ENCODE results near the gene PAOX.
"Not testable (repeated sequence)": the region's sequence is repeated elsewhere in the genome, so short reads cannot be mapped to it uniquely, and the experiment has no call there.

The PAOX gene

GRCh38 chr10:133367461-133367860, 11.6 kb upstream of the PAOX start:
- not testable (repeated sequence) for H3K4me3 Mint-ChIP-seq, H3K27ac Mint-ChIP-seq, H3K27me3 Mint-ChIP-seq, H3K9me3 Mint-ChIP-seq
- Mint-ChIP-seq H3K4me1 (ENCODE audit: low read depth) (peaks cover 11% of the 10 kb centered on the region), H3K36me3 (ENCODE audit: low read depth) (peaks cover 16% of the 10 kb centered on the region)

- H3K27me3 Mint-ChIP-seq: no peaks in the 10 kb centered on the region
- H3K4me1 Mint-ChIP-seq (ENCODE audit: low read depth): peaks cover 13% of the 10 kb centered on the region
- H3K36me3 Mint-ChIP-seq (ENCODE audit: low read depth): peaks cover 16% of the 10 kb centered on the region
- no peaks in the 10 kb centered on the region for H3K9me3 Mint-ChIP-seq
- H3K4me3 Mint-ChIP-seq: no peak overlapping the region
- no peak overlapping the region for H3K27ac Mint-ChIP-seq
Observed at GRCh38 chr10:133368153-133368552, 10.9 kb upstream of the PAOX start.

GRCh38 chr10:133370030-133370786, 8.9 kb upstream of the PAOX start:
- no peaks in the 10 kb centered on the region for H3K9me3 Mint-ChIP-seq
- no peak overlapping the region for H3K27ac Mint-ChIP-seq
- peaks cover 10% of the 10 kb centered on the region for H3K36me3 Mint-ChIP-seq (ENCODE audit: low read depth)
- H3K4me3 Mint-ChIP-seq: no peak overlapping the region
- H3K4me1 Mint-ChIP-seq (ENCODE audit: low read depth): peaks cover 18% of the 10 kb centered on the region
- no peaks in the 10 kb centered on the region for H3K27me3 Mint-ChIP-seq

GRCh38 chr10:133372507-133372906, 6.6 kb upstream of the PAOX start:
- Mint-ChIP-seq H3K27ac (no peak overlapping the region), H3K27me3 (no peaks in the 10 kb centered on the region), H3K4me1 (ENCODE audit: low read depth) (peaks cover 18% of the 10 kb centered on the region), H3K4me3 (peak overlapping the region; percentile 69), H3K9me3 (no peaks in the 10 kb centered on the region), H3K36me3 (ENCODE audit: low read depth) (peaks cover 10% of the 10 kb centered on the region)

- H3K27ac Mint-ChIP-seq: peak within 1 kb of the TSS; percentile 79
- peaks cover 10% of the 10 kb centered on the region for H3K36me3 Mint-ChIP-seq (ENCODE audit: low read depth)
- H3K9me3 Mint-ChIP-seq: no peaks in the 10 kb centered on the region
- H3K4me3 Mint-ChIP-seq: peak within 1 kb of the TSS; percentile 83
- H3K4me1 Mint-ChIP-seq (ENCODE audit: low read depth): peaks cover 21% of the 10 kb centered on the region
- no peaks in the 10 kb centered on the region for H3K27me3 Mint-ChIP-seq
Observed at GRCh38 chr10:133373174-133374090, 5.6 kb upstream of the PAOX start, which contains the start of gene ECHS1. Gene ECHS1 (minus strand): TSS chr10:133373354. CDS start chr10:133373333, 21 bp downstream.

- Mint-ChIP-seq H3K27ac (no peak overlapping the region), H3K9me3 (no peaks in the 10 kb centered on the region), H3K4me1 (ENCODE audit: low read depth) (peaks cover 14% of the 10 kb centered on the region), H3K36me3 (ENCODE audit: low read depth) (no peaks in the 10 kb centered on the region), H3K27me3 (no peaks in the 10 kb centered on the region), H3K4me3 (peak overlapping the region; percentile 68)
Observed at GRCh38 chr10:133375357-133376115, 3.5 kb upstream of the PAOX start.

GRCh38 chr10:133376183-133376582, 2.9 kb upstream of the PAOX start:
- not testable (repeated sequence) for H3K27ac Mint-ChIP-seq; H3K9me3 Mint-ChIP-seq; H3K36me3 Mint-ChIP-seq (ENCODE audit: low read depth); H3K4me3 Mint-ChIP-seq; H3K27me3 Mint-ChIP-seq
- H3K4me1 Mint-ChIP-seq (ENCODE audit: low read depth): peaks cover 14% of the 10 kb centered on the region

GRCh38 chr10:133377025-133377817, 1.8 kb upstream of the PAOX start:
- H3K9me3 Mint-ChIP-seq: no peaks in the 10 kb centered on the region
- no peak overlapping the region for H3K4me3 Mint-ChIP-seq
- H3K4me1 Mint-ChIP-seq (ENCODE audit: low read depth): peaks cover 14% of the 10 kb centered on the region
- no peaks in the 10 kb centered on the region for H3K27me3 Mint-ChIP-seq
- H3K27ac Mint-ChIP-seq: no peak overlapping the region
- no peaks in the 10 kb centered on the region for H3K36me3 Mint-ChIP-seq (ENCODE audit: low read depth)

GRCh38 chr10:133377818-133378250, 1.2 kb upstream of the PAOX start:
- no peaks in the 10 kb centered on the region for H3K36me3 Mint-ChIP-seq (ENCODE audit: low read depth)
- H3K4me1 Mint-ChIP-seq (ENCODE audit: low read depth): peaks cover 14% of the 10 kb centered on the region
- H3K9me3 Mint-ChIP-seq: no peaks in the 10 kb centered on the region
- peak overlapping the region; percentile 76 for H3K4me3 Mint-ChIP-seq
- H3K27me3 Mint-ChIP-seq: no peaks in the 10 kb centered on the region
- peak overlapping the region; percentile 11 for H3K27ac Mint-ChIP-seq

GRCh38 chr10:133378251-133379096, 588 bp upstream of the PAOX start:
- H3K27ac Mint-ChIP-seq: peak overlapping the region; percentile 11
- H3K9me3 Mint-ChIP-seq: no peaks in the 10 kb centered on the region
- peak overlapping the region; percentile 76 for H3K4me3 Mint-ChIP-seq
- H3K36me3 Mint-ChIP-seq (ENCODE audit: low read depth): no peaks in the 10 kb centered on the region
- peaks cover 11% of the 10 kb centered on the region for H3K4me1 Mint-ChIP-seq (ENCODE audit: low read depth)
- no peaks in the 10 kb centered on the region for H3K27me3 Mint-ChIP-seq

- Mint-ChIP-seq H3K27me3 (no peaks in the 10 kb centered on the region), H3K4me1 (ENCODE audit: low read depth) (peaks cover 7% of the 10 kb centered on the region), H3K9me3 (no peaks in the 10 kb centered on the region), H3K27ac (no peak overlapping the region), H3K36me3 (ENCODE audit: low read depth) (no peaks in the 10 kb centered on the region), H3K4me3 (peak overlapping the region; percentile 56)
Observed at GRCh38 chr10:133379801-133380666, 972 bp downstream of the PAOX start.

GRCh38 chr10:133381036-133381435, 2.0 kb downstream of the PAOX start:
- Mint-ChIP-seq H3K36me3 (ENCODE audit: low read depth) (no peaks in the 10 kb centered on the region), H3K9me3 (no peaks in the 10 kb centered on the region), H3K4me1 (ENCODE audit: low read depth) (peaks cover 7% of the 10 kb centered on the region), H3K4me3 (no peak overlapping the region), H3K27me3 (no peaks in the 10 kb centered on the region), H3K27ac (no peak overlapping the region)

- Mint-ChIP-seq H3K9me3 (no peaks in the 10 kb centered on the region), H3K27me3 (no peaks in the 10 kb centered on the region), H3K4me1 (ENCODE audit: low read depth) (peaks cover 12% of the 10 kb centered on the region), H3K27ac (no peak overlapping the region), H3K4me3 (no peak overlapping the region), H3K36me3 (ENCODE audit: low read depth) (no peaks in the 10 kb centered on the region)
Observed at GRCh38 chr10:133383551-133383950, 4.5 kb downstream of the PAOX start.
